Psoas muscle (tissue), 8 donors: ENCODE measurements around the gene OR2M4. TPM values are rescaled to one million over a fixed set of nuclear protein-coding genes. Genes with fewer than 3 reads are reported as not detected.

Source experiments
- ATAC-seq, 4 donors: fragments of 200-7000 bp; cut with Tn5 transposase; one replicate each; pipeline ENCODE4 v1.9.1; 2020; ENCODE audit warnings: moderate library complexity in 3 of 4, mild to moderate bottlenecking in 2 of 4
- DNase-seq, 2 donors: peaks; one replicate each; pipeline ENCODE4 v3.0.0-alpha.2; 2020
- H3K27ac ChIP-seq: fragments of 200-600 bp; one replicate; pipeline ENCODE4 v1.8.0; 2022
- H3K27me3 ChIP-seq, 3 donors: fragments of 200-600 bp in 1 of 3; one replicate each; pipeline versions ENCODE4 v1.6.1 to v1.8.0; 2013 to 2022; ENCODE audit warnings: low read length in 2 of 3, mild to moderate bottlenecking in 2 of 3, moderate library complexity in 1 of 3; ENCODE audit not compliant: insufficient read depth in 3 of 3
- H3K36me3 ChIP-seq, 2 donors: fragments of 200-600 bp in 1 of 2; one replicate each; pipeline versions ENCODE4 v1.6.1 to v1.8.0; 2013 to 2022; ENCODE audit warnings: low read depth in 1 of 2, mild to moderate bottlenecking in 1 of 2, moderate library complexity in 1 of 2; ENCODE audit not compliant: insufficient read depth in 1 of 2
- H3K4me1 ChIP-seq: fragments of 200-600 bp; one replicate; pipeline ENCODE4 v1.8.0; 2022
- H3K4me3 ChIP-seq: fragments of 200-600 bp; one replicate; pipeline ENCODE4 v1.8.0; 2022; ENCODE audit warnings: mild to moderate bottlenecking
- H3K9me3 ChIP-seq: fragments of 200-600 bp; one replicate; pipeline ENCODE4 v1.8.0; 2022
- CTCF ChIP-seq: fragments of 200-600 bp; IDR thresholded peaks from one replicate; pipeline ENCODE4 v1.8.0; 2022; ENCODE audit warnings: antibody characterized with exemption
- WGBS, 3 donors: extraction: QIAGEN DNeasy Blood & Tissue Kit; methylation state at CpG; one replicate each; pipeline versions ENCODE4 v1.1.6 to v1.1.7; 2013; 5-methylcytosine and 5-hydroxymethylcytosine counted together
- intact Hi-C, 2 donors: fragments of 100-400 bp; cut with DNase I; formaldehyde crosslinking; loops; one replicate each; pipeline versions ENCODE4 v1.11.0 to v1.14.2; 2022
- polyA plus RNA-seq, 3 donors: library from polyadenylated mRNA; stranded (reverse); fragments of 200-250 nt; gene quantifications; one replicate each; pipeline ENCODE4 v1.2.3, GENCODE V29; 2013
- total RNA-seq, 4 donors: library from RNA; stranded (reverse); fragmentation: NEBNext Ultra II Directional in 2 of 4; extraction: Animal tissue kit (Norgen Biotek cat#: 25700) in 2 of 4; gene quantifications; one replicate each; pipeline versions ENCODE4 v1.2.1 to v1.2.4, GENCODE V29; 2021 to 2023
- donor health status: healthy with polysubstance abuse.
- donor health status: DM: no; HTN: no; CAD: no; lungs with moderate emphysema.
- donor health status: Bipolar disorder and iron deficiency.
- donor health status: healthy.
- donor health status: DM: yes; HTN: yes; CAD: no.
- donor health status: DM: no; HTN: no; CAD: no.
- donor health status: DM: no; HTN: no; CAD: no.
- donor health status: DM: yes; HTN: yes; CAD: no.

Gene OR2M4
- total and polyA plus RNA-seq, 7 donors = not detected

GRCh38 chr1:248196965-248197364 is 34.3 kb upstream of the OR2M4 start, which contains the start of gene OR2M3:
Gene OR2M3, plus strand, starts transcription at chr1:248197265. Its CDS starts 5,803 bp downstream, at chr1:248203068.
- ATAC-seq (no peak), DNase-seq (no peak)
- Histone ChIP-seq H3K9me3 (peaks cover 3% of the 10 kb centered on the region), H3K4me3 (no peak within 1 kb of the TSS), H3K36me3 (no peaks in the 10 kb centered on the region), H3K4me1 (no peaks in the 10 kb centered on the region), H3K27ac (no peak within 1 kb of the TSS), H3K27me3 (no peaks in the 10 kb centered on the region)
- WGBS, 3 donors = 51 to 64% (median 52%) methylated on average over 4 of the region's 4 CpGs
- no peak for TF ChIP-seq CTCF
- intact Hi-C loops = no loop called here

DNA sequence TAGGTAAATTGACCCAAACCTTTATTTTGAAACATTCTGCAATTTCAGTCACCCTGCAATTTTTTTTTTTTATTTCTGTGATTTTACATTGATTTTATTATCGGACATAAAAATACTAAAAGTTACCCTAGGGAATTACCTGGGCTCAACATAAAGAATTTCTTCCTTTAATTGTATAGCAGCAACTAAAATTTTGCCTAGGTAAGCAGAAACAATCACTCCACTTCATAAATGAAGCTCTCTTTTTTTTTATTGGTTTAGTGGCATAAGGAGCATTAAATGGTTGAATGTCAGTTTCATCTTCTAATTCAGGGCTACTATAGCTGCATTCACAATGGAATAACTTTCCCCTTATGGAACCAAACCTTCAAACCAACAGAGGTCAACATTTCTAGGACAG is 15.3 kb upstream of the OR2M4 start:
- Histone ChIP-seq H3K4me3 (no peak overlapping the region), H3K27me3 (no peaks in the 10 kb centered on the region), H3K9me3 (no peaks in the 10 kb centered on the region), H3K27ac (no peak overlapping the region), H3K4me1 (no peaks in the 10 kb centered on the region), H3K36me3 (no peaks in the 10 kb centered on the region)
- DNase-seq (no peak), ATAC-seq (no peak)
- TF ChIP-seq CTCF = no peak
- intact Hi-C loops = no loop called here
- 92 to 99% (median 92%) methylated on average over 1 of the region's 1 CpG for WGBS, 3 donors

DNA sequence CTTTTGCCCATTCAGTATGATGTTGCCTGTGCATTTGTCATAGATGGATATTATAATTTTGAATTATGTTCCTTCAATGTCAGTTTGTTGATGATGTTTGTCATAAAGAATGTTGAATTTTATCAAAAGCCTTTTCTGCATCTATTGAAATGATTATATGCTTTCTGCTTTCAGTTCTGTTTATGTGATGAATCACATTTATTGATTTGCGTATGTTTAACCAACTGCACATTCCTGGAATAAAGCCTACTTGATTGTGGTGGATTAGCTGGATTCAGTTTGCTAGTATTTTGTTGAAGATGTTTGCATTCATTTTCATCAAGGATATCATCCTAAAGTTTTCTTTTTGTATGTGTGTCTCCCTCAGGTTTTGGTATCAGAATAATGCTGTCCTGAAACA is 5.7 kb upstream of the OR2M4 start:
- H3K4me1 ChIP-seq = no peaks in the 10 kb centered on the region
- H3K36me3 ChIP-seq = no peaks in the 10 kb centered on the region
- intact Hi-C loops = no loop called here
- no peak for ATAC-seq
- WGBS, 3 donors = 75 to 84% (median 76%) methylated on average over 1 of the region's 1 CpG
- H3K4me3 ChIP-seq = no peak overlapping the region
- no peaks in the 10 kb centered on the region for H3K27me3 ChIP-seq
- no peaks in the 10 kb centered on the region for H3K9me3 ChIP-seq
- H3K27ac ChIP-seq = no peak overlapping the region
- no peak for DNase-seq
- TF ChIP-seq CTCF = no peak

DNA sequence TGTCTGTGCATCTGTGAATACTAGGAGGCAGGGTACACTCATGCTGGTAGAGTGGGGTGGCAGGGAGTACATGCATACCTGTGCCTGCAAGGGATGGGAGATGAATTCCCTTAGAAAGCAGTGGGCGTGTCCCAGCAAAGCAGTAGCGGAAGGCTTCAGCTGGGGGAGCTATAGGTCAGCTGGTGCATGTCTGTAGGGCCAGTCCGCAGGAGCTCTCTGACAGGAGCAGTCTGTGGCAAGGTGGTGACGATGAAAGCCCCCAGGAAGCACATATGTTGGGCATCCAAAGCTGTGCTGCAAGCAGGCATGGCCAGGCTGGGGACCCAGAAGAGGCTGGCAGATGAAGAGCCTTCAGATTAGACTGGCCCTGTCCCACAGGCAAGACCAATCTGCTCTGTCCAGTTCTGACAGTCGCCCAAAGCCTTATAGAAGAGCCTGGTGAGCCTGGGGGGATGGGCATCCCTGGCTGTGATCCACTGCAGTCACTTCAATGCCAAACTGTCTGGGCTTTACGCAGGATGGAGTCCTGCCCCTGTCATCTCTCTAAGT is 1.8 kb upstream of the OR2M4 start:
- 61 to 76% (median 66%) methylated on average over 6 of the region's 6 CpGs for WGBS, 3 donors
- H3K9me3 ChIP-seq = no peaks in the 10 kb centered on the region
- no peaks in the 10 kb centered on the region for H3K36me3 ChIP-seq
- H3K27ac ChIP-seq = no peak overlapping the region
- intact Hi-C loops = no loop called here
- no peaks in the 10 kb centered on the region for H3K27me3 ChIP-seq
- ATAC-seq (no peak), DNase-seq (no peak)
- no peak for TF ChIP-seq CTCF
- H3K4me1 ChIP-seq = no peaks in the 10 kb centered on the region
- H3K4me3 ChIP-seq = no peak overlapping the region

DNA sequence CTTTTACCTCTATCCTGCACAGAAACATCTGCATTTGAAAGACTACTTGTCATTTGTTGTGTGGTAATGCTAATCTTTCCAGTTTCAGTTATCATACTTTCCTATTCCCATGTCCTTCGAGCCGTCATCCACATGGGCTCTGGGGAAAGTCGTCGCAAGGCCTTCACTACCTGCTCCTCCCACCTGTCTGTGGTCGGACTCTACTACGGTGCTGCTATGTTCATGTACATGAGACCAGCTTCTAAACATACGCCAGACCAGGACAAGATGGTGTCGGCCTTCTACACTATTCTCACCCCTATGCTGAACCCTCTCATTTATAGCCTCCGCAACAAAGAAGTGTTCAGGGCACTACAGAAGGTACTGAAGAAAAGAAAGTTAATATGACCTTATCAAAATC is 8.3 kb downstream of the OR2M4 start:
- intact Hi-C loops = no loop called here
- Histone ChIP-seq H3K9me3 (no peaks in the 10 kb centered on the region), H3K27me3 (no peaks in the 10 kb centered on the region), H3K4me1 (no peaks in the 10 kb centered on the region), H3K4me3 (no peak overlapping the region), H3K36me3 (no peaks in the 10 kb centered on the region), H3K27ac (no peak overlapping the region)
- no peak for DNase-seq
- WGBS, 3 donors = 90 to 91% (median 90%) methylated on average over 9 of the region's 9 CpGs
- no peak for TF ChIP-seq CTCF
- no peak for ATAC-seq
